Cortex of kidney (tissue), 1 donor: ENCODE results near the gene CTSA.
"Not testable (repeated sequence)": the region's sequence is repeated elsewhere in the genome, so short reads cannot be mapped to it uniquely, and the experiment has no call there.

Source experiments
- DNase-seq: peaks from one replicate; lab custom pipeline; 2025; lab: John Stamatoyannopoulos, UW

Gene CTSA

GRCh38 chr20:45918182-45918737 is 27.1 kb downstream of the CTSA start:
- no peak for DNase-seq

- no peak for DNase-seq
Measured at GRCh38 chr20:45918779-45919537, 27.8 kb downstream of the CTSA start.

GRCh38 chr20:45919542-45920399 is 28.6 kb downstream of the CTSA start:
- DNase-seq = no peak

GRCh38 chr20:45920462-45921336 is 29.6 kb downstream of the CTSA start:
- DNase-seq = no peak

- DNase-seq = no peak
Measured at GRCh38 chr20:45921337-45922189, 30.4 kb downstream of the CTSA start.

GRCh38 chr20:45924391-45925261 is 33.5 kb downstream of the CTSA start:
- DNase-seq = no peak

- no peak for DNase-seq
Measured at GRCh38 chr20:45925821-45926506, 34.8 kb downstream of the CTSA start.

- DNase-seq = no peak
Measured at GRCh38 chr20:45926731-45927070, 35.6 kb downstream of the CTSA start.

- no peak for DNase-seq
Measured at GRCh38 chr20:45927071-45927878, 36.1 kb downstream of the CTSA start.

GRCh38 chr20:45931680-45932079 is 40.5 kb downstream of the CTSA start:
- DNase-seq = not testable (repeated sequence)

- DNase-seq = peak; percentile 24
Measured at GRCh38 chr20:45933266-45934045, 42.3 kb downstream of the CTSA start.

- peak; percentile 70 for DNase-seq
Measured at GRCh38 chr20:45934046-45934585, 43.0 kb downstream of the CTSA start.

- peak; percentile 91 for DNase-seq
Measured at GRCh38 chr20:45934586-45935415, 43.7 kb downstream of the CTSA start, which contains the start of gene PCIF1. TSS of gene PCIF1 (plus strand) at chr20:45934683. CDS start at chr20:45939000, 4,317 bp downstream.

- no peak for DNase-seq
Measured at GRCh38 chr20:45935416-45936046, 44.4 kb downstream of the CTSA start.

- DNase-seq = no peak
Measured at GRCh38 chr20:45937765-45938164, 46.6 kb downstream of the CTSA start.
